ENCODE data around the gene ZNF598. TPM values are rescaled to one million over a fixed set of nuclear protein-coding genes. Genes with fewer than 3 reads are reported as not detected.
A peak's percentile ranks its signal among the peaks of the same experiment; 100 is the strongest.

The ZNF598 gene
- total and polyA plus RNA-seq, 2 experiments from 2014 or later, result 8.5 to 48.6 TPM

- peaks cover 42% of the 10 kb centered on the region for H3K79me2 ChIP-seq (replicated peaks; ENCODE audit: insufficient read depth)
- Mint-ChIP-seq H3K9me3 (no peaks in the 10 kb centered on the region), H3K27ac (no peak overlapping the region), H3K27me3 (ENCODE audit: insufficient read depth, low read depth, poor library complexity) (peaks cover 13% of the 10 kb centered on the region), H3K4me1 (peaks cover 37% of the 10 kb centered on the region), H3K36me3 (ENCODE audit: low read depth) (peaks cover 19% of the 10 kb centered on the region), H3K4me3 (peak overlapping the region; percentile 16; the same call in 1 of the 3 replicates)
- no peaks in the 10 kb centered on the region for H3K27me3 ChIP-seq (ENCODE audit: insufficient read depth)
- no peak overlapping the region for H3K4me3 ChIP-seq
- no peak for ATAC-seq
- no peak overlapping the region for H3K4me2 ChIP-seq
- no peaks in the 10 kb centered on the region for H3K36me3 ChIP-seq (ENCODE audit: insufficient read depth)
- peaks cover 22% of the 10 kb centered on the region for H3K4me1 ChIP-seq (ENCODE audit: insufficient read depth)
- no peak for DNase-seq (ENCODE audit: low spot score)
- H3F3A ChIP-seq (replicated peaks; ENCODE audit: low read depth), result peaks cover 31% of the 10 kb centered on the region; the same call in 1 of the 2 replicates
- no peak overlapping the region for H3K27ac ChIP-seq (ENCODE audit: low read depth)
- no peak for TF ChIP-seq NANOG (IDR thresholded peaks at IDR 0.05; ENCODE audit: borderline replicate concordance)
- no peak for TF ChIP-seq CTCF (conservative IDR thresholded peaks at IDR 0.05; ENCODE audit: low read depth in 2 of 2)
- TF ChIP-seq EZH2 (IDR thresholded peaks at IDR 0.05; ENCODE audit: low read depth, unreplicated experiment), result no peak
- no peak for TF ChIP-seq STAT1 (IDR thresholded peaks at IDR 0.05; ENCODE audit: unreplicated experiment)
- no peak for TF ChIP-seq ZNF114 (CRISPR knock-in tag; IDR thresholded peaks at IDR 0.05)
- no peak for TF ChIP-seq ZNF462 (CRISPR knock-in tag; IDR thresholded peaks at IDR 0.05)
- TF ChIP-seq REST (IDR thresholded peaks at IDR 0.05; ENCODE audit: unreplicated experiment), result no peak
- no peak for TF ChIP-seq JUNB (IDR thresholded peaks at IDR 0.05; ENCODE audit: unreplicated experiment)
- TF ChIP-seq EZH2phosphoT487 (IDR thresholded peaks at IDR 0.05; ENCODE audit: unreplicated experiment), result no peak
- no peak for TF ChIP-seq ETS1 (IDR thresholded peaks at IDR 0.05)
- TF ChIP-seq ZNF331 (CRISPR knock-in tag; IDR thresholded peaks at IDR 0.05; ENCODE audit: low read depth), result no peak
- TF ChIP-seq POLR2AphosphoS5 (IDR thresholded peaks at IDR 0.05; ENCODE audit: low read depth), result no peak
- no peak for TF ChIP-seq CREB1 (CRISPR knock-in tag; IDR thresholded peaks at IDR 0.05; ENCODE audit: low read depth)
- peaks cover 36% of the 10 kb centered on the region for H4K20me1 ChIP-seq (replicated peaks; ENCODE audit: insufficient read depth)
- H2AFZ ChIP-seq, result no peak overlapping the region
- H3K9me2 ChIP-seq (ENCODE audit: insufficient read depth), result no peaks in the 10 kb centered on the region
Measured at GRCh38 chr16:2006317-2006716, 3.3 kb downstream of the ZNF598 start.

Data from GM23338 (cell line).